SK-N-MC (cell line): ENCODE measurements around the gene PHIP.

Experiments
- EZH2 ChIP-seq: fragments of 200-600 bp; sonication (generic); IDR thresholded peaks from one replicate; pipeline ENCODE4 v1.6.1; 2017; ENCODE audit warnings: antibody characterized with exemption
- FOXP2 ChIP-seq: optimal IDR thresholded peaks from 2 replicates; pipeline ENCODE3; 2011; ENCODE audit warnings: mild to moderate bottlenecking, moderate library complexity; ENCODE audit not compliant: insufficient read depth; ENCODE audit errors: extremely low read length, control extremely low read depth
- POLR2AphosphoS5 ChIP-seq: IDR thresholded peaks from 2 replicates; pipeline ENCODE4 v1.6.1; 2012; ENCODE audit warnings: mild to moderate bottlenecking, low read depth, low read length, borderline replicate concordance

- TF ChIP-seq EZH2 (no peak), POLR2AphosphoS5 (no peak), FOXP2 (no peak)
These were observed 11.7 kb upstream of the PHIP start for GRCh38 chr6:79089552-79090404.
